SHP77 (cell line): ENCODE results near the gene SYNE4.
"Not testable (repeated sequence)": the region's sequence is repeated elsewhere in the genome, so short reads cannot be mapped to it uniquely, and the experiment has no call there.

Source experiments
- DNase-seq, 2 experiments: peaks; one replicate each; lab custom pipeline; 2025; lab: John Stamatoyannopoulos, UW

Gene SYNE4

DNA sequence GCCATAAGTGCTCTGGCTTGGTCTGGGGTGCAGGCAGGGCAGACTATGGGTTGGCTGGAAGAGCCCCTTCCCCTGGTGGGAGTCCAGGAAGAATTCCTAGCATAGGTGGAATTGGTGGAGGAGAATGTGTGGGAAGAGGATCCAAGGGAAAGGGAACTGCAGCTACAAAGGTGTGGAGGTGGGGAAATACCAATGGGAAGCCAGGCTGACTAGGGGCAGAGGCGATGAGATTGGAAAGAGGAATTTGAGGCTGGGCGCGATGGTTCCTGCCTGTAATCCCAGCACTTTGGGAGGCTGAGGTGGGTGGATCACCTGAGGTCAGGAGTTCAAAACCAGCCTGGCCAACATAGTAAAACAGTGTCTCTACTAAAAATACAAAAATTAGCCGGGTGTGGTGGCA is 18.5 kb downstream of the SYNE4 start:
- no peak for DNase-seq

- DNase-seq: no peak
These were observed 19.8 kb downstream of the SYNE4 start for GRCh38 chr19:35988824-35989223.

- no peak for DNase-seq
These were observed 21.1 kb downstream of the SYNE4 start for GRCh38 chr19:35987571-35987896.

DNA sequence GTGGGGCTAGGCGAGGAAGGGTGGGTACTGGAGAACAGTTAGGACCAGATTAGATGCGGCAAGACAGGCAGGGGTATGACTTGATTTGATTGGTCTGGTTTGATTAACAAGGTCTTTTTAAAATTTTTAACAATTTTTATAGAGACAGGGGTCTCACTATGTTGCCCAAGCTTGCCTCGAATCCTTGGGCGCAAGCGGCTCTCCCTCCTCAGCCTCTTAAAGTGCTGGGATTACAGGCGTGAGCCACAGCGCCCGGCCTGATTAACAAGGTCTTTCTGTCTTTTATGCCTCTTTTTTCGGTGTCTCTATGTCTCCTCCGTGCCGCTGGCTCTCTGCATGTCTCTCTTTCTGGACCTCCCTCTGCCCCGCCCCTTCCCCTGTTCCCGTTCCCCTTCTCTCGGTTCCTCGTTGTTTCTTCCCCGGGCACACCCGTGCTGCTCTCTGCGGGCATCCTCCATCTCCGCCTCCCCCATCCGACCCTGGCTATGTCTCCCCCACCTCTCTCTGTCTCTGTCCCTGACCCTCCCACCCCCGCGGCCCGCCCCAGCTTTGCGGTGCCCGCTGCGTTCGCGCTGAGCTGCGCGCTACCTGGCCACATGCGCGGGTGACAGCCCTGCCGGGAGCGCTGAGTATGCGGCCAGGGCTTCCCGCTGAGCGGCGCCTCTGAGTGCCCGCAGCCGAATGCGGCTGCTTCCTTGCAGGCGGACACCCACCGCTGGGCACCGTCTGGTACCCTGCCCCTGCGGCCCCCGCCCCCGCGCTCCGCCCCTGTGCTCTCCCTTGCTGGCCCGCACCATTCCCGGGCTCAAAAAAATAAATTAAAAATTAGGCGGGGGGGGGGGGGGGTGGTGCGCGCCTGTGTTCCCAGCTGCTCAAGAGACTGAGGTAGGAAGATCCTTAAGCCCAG is 21.7 kb downstream of the SYNE4 start:
- peak; percentile 60 to 65 for DNase-seq

DNA sequence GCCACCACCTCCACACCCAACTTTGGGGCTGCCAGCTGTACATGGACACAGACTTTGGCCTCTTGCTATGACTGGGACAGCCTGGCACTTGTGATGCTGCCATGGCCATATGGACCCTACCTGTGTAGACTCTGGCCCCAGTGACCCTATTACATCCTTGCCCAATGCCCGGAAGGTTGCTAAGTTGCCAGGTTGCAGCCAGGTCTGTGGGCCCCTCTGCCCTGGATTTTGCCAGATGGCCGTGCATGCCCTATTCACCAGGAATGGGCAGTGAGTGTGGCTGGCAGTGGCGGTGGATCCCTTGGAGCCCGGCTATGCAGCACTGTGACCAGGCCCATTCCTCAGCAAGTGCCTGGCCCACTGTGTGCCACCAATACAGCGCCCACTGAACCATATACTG is 22.5 kb downstream of the SYNE4 start:
- DNase-seq: no peak

DNA sequence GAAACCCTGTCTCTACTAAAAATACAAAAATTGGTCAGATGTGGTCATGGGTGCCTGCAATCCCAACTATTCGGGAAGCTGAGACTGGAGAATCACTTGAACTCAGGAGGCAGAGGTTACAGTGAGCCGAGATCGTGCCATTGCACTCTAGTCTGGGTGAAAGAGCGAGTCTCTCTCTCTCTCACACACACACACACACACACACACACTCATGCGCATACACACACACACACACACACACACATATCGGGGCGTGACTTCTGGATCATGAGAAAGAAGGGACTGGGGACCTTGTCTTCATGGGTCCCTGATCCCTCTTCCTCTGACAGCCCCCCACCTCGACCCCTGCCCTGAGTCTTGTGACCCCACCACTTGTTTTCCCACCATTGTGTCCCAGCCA is 25.4 kb downstream of the SYNE4 start:
- no peak for DNase-seq

- DNase-seq: not testable (repeated sequence)
These were observed 27.6 kb downstream of the SYNE4 start for GRCh38 chr19:35980997-35981396.

DNA sequence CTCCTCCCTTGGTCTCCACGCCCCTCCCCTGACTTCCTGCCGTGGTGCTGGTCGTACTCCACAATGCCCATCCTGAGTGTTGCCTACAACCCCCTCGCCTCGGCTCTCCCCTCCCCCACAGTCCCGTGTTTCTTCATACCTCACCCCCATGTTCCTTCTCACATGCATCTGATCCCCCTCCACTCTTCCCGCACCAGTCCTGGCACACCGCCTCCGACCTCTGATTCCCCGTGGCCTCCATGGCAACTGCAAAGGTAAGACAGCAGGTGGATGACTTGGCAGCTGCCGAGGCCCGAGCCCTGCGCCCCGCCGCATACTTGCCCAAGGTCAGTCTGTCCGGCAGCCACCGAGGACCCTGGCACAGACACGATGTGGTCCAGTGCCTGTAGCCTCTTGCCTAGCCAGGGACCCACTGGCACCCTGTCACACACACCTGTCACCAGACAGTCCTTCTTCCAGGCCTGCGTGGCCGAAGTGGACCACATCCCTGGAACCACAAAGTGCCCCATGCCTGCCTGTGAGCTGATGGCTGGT is 29.7 kb downstream of the SYNE4 start:
- DNase-seq: no peak

DNA sequence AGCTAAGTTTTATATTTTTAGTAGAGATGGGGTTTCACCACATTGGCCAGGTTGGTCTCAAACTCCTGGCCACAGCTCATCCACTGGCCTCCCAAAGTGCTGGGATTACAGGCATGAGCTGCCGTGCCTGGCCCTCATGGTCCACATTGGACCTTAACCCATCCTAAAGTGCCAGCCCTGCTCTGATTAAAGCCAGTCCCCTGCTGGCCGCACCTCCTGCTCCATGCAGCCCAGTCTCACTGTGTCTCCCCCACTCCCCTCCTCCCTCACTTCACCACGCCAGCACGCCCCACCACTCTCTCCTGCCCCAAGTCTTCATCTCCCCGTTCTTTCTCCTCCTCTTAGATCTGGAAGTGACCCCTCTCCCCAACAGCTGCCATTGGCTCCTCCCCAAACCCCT is 30.3 kb downstream of the SYNE4 start:
- no peak for DNase-seq

GRCh38 chr19:35977446-35978222 is 31.0 kb downstream of the SYNE4 start:
- peak; percentile 47 for DNase-seq

GRCh38 chr19:35975608-35976214 is 32.9 kb downstream of the SYNE4 start:
- no peak for DNase-seq

DNA sequence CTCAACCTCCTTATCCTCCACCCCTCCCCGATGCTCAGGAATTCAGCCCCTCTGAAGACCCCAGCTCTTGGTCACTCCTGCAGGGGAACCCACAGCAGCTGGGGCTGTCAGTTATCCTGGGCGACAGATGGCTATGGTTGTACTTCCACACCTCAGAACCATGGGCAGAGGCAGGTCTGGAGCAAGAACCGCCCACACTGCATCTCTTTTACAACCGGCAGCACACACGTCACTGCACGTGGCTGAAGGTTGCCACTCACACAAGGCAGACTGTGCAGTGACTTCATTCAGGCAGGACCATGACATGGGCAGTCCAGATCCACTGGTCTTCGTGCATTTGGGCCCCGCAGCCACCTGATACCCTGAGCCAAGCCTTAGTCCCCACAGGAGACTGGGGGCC is 35.1 kb downstream of the SYNE4 start:
- no peak for DNase-seq

GRCh38 chr19:35966771-35967170 is 41.8 kb downstream of the SYNE4 start:
- DNase-seq: no peak

DNA sequence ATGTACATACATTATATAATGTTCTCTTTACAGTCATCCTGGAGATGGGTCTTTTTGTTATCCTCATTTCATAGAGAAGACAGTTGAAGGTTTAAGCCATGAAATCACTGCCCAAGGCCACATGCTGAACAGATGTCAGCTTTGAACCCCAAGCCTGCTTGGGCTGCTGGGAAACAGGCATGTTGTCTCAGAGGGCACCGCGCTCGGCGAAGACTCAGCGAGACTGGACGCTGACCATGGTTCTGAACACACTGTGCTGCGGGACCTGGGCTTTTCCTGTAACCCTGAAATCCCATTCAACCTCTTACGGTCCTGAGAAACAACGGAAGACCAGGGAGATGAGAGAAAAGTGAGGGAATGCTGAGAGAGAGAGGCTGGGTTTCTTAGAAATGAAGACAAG is 45.1 kb downstream of the SYNE4 start:
- DNase-seq: no peak

DNA sequence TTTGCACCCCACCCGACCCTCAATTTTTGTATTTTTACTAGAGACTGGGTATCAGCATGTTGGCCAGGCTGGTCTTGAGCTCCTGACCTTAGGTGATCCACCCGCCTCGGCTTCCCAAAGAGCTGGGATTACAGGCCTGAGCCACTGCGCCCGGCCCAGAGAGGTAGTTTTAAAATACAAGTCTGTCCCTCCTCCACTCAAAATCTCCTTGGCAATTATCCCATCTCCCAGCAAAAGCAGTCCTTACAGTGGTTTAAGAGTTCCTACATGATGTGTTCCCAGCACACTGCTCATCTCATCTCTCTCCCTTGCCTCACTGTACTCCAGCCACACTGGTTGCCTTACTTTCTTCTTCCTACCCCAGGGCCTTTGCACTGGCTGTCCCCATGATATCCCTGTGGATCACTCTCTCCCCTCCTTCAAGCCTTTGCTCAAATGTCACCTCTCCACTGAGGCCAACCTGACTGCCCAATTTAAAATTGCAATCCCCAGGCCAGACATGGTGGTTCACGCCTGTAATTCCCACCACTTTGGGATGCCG is 48.1 kb downstream of the SYNE4 start:
- no peak for DNase-seq

DNA sequence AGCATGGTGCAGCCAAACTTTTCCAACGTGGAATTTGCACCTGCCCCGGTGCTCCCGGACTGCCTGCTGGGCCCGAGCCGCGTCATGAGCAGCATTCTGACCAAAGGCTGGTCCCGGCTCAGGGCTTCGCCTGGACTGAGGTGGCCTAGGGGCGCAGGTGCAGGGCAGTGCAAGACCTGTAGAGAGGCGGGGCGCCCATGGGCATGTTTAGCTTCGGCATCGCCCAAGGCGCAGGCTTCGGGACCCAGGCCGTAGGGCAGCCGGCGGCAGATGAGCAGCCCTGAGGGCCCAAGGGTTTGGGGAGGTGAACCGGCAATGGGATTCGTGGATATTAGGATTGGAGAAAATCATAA is 48.7 kb downstream of the SYNE4 start:
- no peak for DNase-seq

GRCh38 chr19:35959040-35959967 is 49.3 kb downstream of the SYNE4 start:
- no peak for DNase-seq

- no peak for DNase-seq
These were observed 50.0 kb downstream of the SYNE4 start for GRCh38 chr19:35958660-35959039.

DNA sequence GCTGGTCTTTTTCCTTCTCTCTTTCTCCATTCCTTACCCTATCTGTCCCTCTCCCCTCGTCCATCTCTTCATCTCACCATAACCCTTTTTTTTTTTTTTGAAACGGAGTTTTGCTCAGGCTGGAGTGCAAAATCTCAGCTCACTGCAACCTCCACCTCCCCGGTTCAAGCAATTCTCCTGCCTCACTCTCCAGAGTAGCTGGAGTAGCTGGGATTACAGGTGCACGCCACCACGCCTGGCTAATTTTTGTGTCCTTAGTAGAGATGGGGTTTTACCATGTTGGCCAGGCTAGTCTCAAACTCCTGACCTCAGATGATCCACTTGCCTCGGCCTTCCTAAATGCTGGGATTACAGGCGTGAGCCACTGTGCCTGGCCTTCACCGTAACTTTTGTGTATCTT is 51.2 kb downstream of the SYNE4 start:
- not testable (repeated sequence) for DNase-seq

DNA sequence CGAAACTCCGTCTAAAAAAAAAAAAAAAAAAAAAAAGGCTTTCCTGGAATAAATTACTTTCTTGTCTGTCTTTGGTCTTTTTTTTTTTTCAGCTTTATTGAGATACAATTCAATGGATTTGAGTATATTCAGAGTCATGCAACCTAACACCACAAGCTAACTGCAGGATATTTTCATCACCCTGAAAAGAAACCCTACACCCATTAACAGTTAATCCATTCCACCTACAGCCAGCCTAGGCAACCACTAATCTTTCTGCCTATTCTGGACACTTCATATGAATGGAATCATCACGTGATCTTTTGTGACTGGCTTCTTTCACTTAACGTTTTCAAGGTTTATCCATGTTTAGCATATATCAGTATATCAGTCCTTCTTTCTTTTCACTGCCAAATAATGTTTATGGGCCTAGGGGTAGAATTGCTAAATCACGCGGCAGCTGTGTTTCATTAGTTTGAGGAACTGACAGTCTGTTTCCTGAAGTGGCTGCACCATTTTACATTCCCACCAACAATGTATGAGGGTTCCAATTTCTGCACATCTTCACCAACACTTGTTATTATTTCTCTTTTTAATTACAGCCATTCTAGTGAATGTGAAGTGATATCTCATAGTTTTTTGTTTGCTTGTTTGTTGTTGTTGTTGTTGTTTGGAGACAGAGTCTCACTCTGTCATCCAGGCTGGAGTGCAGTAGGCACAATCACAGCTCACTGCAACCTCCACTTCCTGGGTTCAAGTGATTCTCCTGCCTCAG is 52.6 kb downstream of the SYNE4 start:
- DNase-seq: no peak
